Hepatocyte (in vitro differentiated cells): ENCODE data around the gene GAB3. TPM values are rescaled to one million over a fixed set of nuclear protein-coding genes. Genes with fewer than 3 reads are reported as not detected.

ENCODE experiments used
- DNase-seq: peaks from one replicate; pipeline ENCODE4 v3.0.0-alpha.2; 2016; ENCODE audit warnings: low spot score
- H2AFZ ChIP-seq: fragments of 200-600 bp; sonication (generic); 2 replicates; pipeline ENCODE4 v1.6.0; 2016; ENCODE audit warnings: antibody characterized with exemption, mild to moderate bottlenecking
- H3K27ac ChIP-seq: fragments of 200-600 bp; sonication (generic); 2 replicates; pipeline ENCODE4 v1.5.1; 2016; ENCODE audit warnings: mild to moderate bottlenecking
- H3K27me3 ChIP-seq: fragments of 200-600 bp; sonication (generic); 2 replicates; pipeline ENCODE4 v1.6.1; 2016
- H3K36me3 ChIP-seq: fragments of 200-600 bp; sonication (generic); replicated peaks from 2 replicates; pipeline ENCODE4 v1.5.1; 2016; ENCODE audit warnings: low read depth; ENCODE audit not compliant: insufficient read depth
- H3K4me1 ChIP-seq: fragments of 200-600 bp; sonication (generic); 2 replicates; pipeline ENCODE4 v1.5.1; 2016; ENCODE audit warnings: mild to moderate bottlenecking, moderate library complexity; ENCODE audit not compliant: insufficient read depth
- H3K4me2 ChIP-seq: fragments of 200-600 bp; sonication (generic); 2 replicates; pipeline ENCODE4 v1.6.0; 2016
- H3K4me3 ChIP-seq: fragments of 200-600 bp; sonication (generic); 2 replicates; pipeline ENCODE4 v1.5.1; 2016; ENCODE audit warnings: mild to moderate bottlenecking
- H3K79me2 ChIP-seq: fragments of 200-600 bp; sonication (generic); 2 replicates; pipeline ENCODE4 v1.6.0; 2017; ENCODE audit warnings: mild to moderate bottlenecking
- H3K9me2 ChIP-seq: fragments of 200-600 bp; sonication (generic); replicated peaks from 2 replicates; pipeline ENCODE4 v1.6.0; 2017; ENCODE audit warnings: mild to moderate bottlenecking; ENCODE audit not compliant: insufficient read depth
- H3K9me3 ChIP-seq: fragments of 200-600 bp; sonication (generic); 2 replicates; pipeline ENCODE4 v1.5.1; 2016; ENCODE audit warnings: low read depth, mild to moderate bottlenecking
- H4K20me1 ChIP-seq: fragments of 200-600 bp; sonication (generic); 2 replicates; pipeline ENCODE4 v1.6.0; 2016; ENCODE audit warnings: mild to moderate bottlenecking; ENCODE audit not compliant: insufficient read depth, poor library complexity, severe bottlenecking
- EZH2 ChIP-seq: fragments of 200-600 bp; sonication (generic); IDR thresholded peaks from 2 replicates; pipeline ENCODE4 v1.6.1; 2016; ENCODE audit warnings: antibody characterized with exemption, mild to moderate bottlenecking, borderline replicate concordance
- EZH2phosphoT487 ChIP-seq: fragments of 200-600 bp; sonication (generic); IDR thresholded peaks from one replicate; pipeline ENCODE4 v1.6.1; 2018; ENCODE audit warnings: antibody characterized with exemption, mild to moderate bottlenecking, low read depth, moderate library complexity; ENCODE audit not compliant: unreplicated experiment, severe bottlenecking
- WGBS: methylation state at CpG from one replicate; pipeline ENCODE4 v1.1.6; 2016; ENCODE audit warnings: low lambda C conversion rate; ENCODE audit errors: missing lambda C conversion rate; 5-methylcytosine and 5-hydroxymethylcytosine counted together
- polyA plus RNA-seq: library from polyadenylated mRNA; unstranded; fragments of >200 nt; fragmentation: Nextera tagmentation; extraction: Ambion mirVana; gene quantifications from 2 replicates; pipeline ENCODE4 v1.2.1, GENCODE V29; 2016
- total RNA-seq: library from RNA; depleted of rRNA; stranded (reverse); fragments of >200 nt; gene quantifications from 2 replicates; pipeline ENCODE4 v1.2.3, GENCODE V29; 2014
- TF ChIP-seq, protein P1 (sequence below): fragments of 200-600 bp; sonication (generic); IDR thresholded peaks from 2 replicates; pipeline ENCODE4 v1.5.1; 2016; ENCODE audit warnings: antibody characterized with exemption, mild to moderate bottlenecking; ENCODE audit not compliant: poor library complexity

Gene GAB3
- total and polyA plus RNA-seq, 2 experiments from 2014 or later: 0.21 to 0.50 TPM

- Histone ChIP-seq H3K9me3 (no peaks in the 10 kb centered on the region), H3K36me3 (no peaks in the 10 kb centered on the region), H3K27ac (no peak overlapping the region), H3K4me1 (no peaks in the 10 kb centered on the region), H3K4me3 (no peak overlapping the region), H2AFZ (no peak overlapping the region), H3K27me3 (no peaks in the 10 kb centered on the region), H3K4me2 (no peak overlapping the region), H4K20me1 (no peaks in the 10 kb centered on the region), H3K79me2 (no peaks in the 10 kb centered on the region), H3K9me2 (no peaks in the 10 kb centered on the region)
- WGBS: 80% methylated on average over 9 of the region's 9 CpGs
- no peak for DNase-seq
- TF ChIP-seq EZH2phosphoT487: no peak
- TF ChIP-seq, protein P1, sequence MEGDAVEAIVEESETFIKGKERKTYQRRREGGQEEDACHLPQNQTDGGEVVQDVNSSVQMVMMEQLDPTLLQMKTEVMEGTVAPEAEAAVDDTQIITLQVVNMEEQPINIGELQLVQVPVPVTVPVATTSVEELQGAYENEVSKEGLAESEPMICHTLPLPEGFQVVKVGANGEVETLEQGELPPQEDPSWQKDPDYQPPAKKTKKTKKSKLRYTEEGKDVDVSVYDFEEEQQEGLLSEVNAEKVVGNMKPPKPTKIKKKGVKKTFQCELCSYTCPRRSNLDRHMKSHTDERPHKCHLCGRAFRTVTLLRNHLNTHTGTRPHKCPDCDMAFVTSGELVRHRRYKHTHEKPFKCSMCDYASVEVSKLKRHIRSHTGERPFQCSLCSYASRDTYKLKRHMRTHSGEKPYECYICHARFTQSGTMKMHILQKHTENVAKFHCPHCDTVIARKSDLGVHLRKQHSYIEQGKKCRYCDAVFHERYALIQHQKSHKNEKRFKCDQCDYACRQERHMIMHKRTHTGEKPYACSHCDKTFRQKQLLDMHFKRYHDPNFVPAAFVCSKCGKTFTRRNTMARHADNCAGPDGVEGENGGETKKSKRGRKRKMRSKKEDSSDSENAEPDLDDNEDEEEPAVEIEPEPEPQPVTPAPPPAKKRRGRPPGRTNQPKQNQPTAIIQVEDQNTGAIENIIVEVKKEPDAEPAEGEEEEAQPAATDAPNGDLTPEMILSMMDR: no peak
- TF ChIP-seq EZH2: no peak
Measured at GRCh38 chrX:154780968-154781367, 30.1 kb upstream of the GAB3 start.

DNA sequence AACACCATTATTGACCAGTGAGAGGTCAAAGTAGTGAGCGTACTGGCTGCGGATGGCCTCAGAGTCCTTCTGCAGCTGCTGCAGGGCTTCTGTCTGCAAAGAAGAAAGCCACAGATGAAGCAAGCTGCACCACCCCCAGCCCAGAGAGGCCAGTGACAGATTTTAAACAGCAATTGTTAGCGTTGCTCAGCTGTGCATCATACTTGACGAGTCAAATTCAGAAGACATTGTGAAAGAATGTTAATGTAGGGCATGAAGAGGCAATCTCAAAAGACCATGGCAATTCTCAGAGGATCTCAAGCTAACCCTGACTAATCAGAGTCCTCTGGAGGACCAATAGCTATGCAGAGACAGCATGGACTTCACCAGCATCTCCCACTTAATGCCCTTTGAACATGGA is 28.4 kb upstream of the GAB3 start:
- 94% methylated on average over 4 of the region's 4 CpGs for WGBS
- H3K79me2 ChIP-seq: no peaks in the 10 kb centered on the region
- H3K9me3 ChIP-seq: no peaks in the 10 kb centered on the region
- H3K36me3 ChIP-seq: no peaks in the 10 kb centered on the region
- H3K27ac ChIP-seq: no peak overlapping the region
- no peak for DNase-seq
- TF ChIP-seq, protein P1: no peak
- TF ChIP-seq EZH2: no peak
- TF ChIP-seq EZH2phosphoT487: no peak
- H3K27me3 ChIP-seq: no peaks in the 10 kb centered on the region
- H3K9me2 ChIP-seq: no peaks in the 10 kb centered on the region
- no peak overlapping the region for H3K4me2 ChIP-seq
- H2AFZ ChIP-seq: no peak overlapping the region
- no peak overlapping the region for H3K4me3 ChIP-seq
- H3K4me1 ChIP-seq: no peaks in the 10 kb centered on the region
- no peaks in the 10 kb centered on the region for H4K20me1 ChIP-seq

- Histone ChIP-seq H3K79me2 (no peaks in the 10 kb centered on the region), H3K4me3 (no peak overlapping the region), H3K27ac (no peak overlapping the region), H3K4me1 (no peaks in the 10 kb centered on the region), H3K9me2 (no peaks in the 10 kb centered on the region), H4K20me1 (no peaks in the 10 kb centered on the region), H2AFZ (no peak overlapping the region), H3K9me3 (no peaks in the 10 kb centered on the region), H3K4me2 (no peak overlapping the region), H3K36me3 (no peaks in the 10 kb centered on the region), H3K27me3 (no peaks in the 10 kb centered on the region)
- 75% methylated on average over 2 of the region's 2 CpGs for WGBS
- no peak for DNase-seq
- no peak for TF ChIP-seq EZH2
- TF ChIP-seq, protein P1: no peak
- no peak for TF ChIP-seq EZH2phosphoT487
Measured at GRCh38 chrX:154776753-154777152, 25.9 kb upstream of the GAB3 start.
